ENCODE data around the gene PIGR.

The PIGR gene

DNA sequence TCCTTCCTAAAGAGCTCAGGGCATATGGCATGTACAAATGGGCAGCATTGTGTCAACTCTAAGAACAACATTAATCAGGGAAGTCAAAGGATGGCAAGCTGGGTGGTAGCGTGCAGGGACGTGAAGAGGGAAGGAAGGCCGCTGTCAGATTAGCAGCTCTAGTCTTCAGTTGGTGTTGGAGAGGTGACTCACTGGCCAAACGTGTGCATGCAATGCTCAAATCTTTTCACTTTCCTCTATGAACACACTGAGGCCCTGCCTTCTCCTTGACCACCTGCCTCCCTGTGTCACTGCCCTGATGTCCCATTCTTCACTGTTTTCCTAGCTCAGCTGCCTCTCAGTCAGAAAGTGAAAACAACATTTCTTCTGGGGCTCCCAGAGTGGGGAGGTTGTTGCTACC is 5.9 kb upstream of the PIGR start:
- no peaks in the 10 kb centered on the region for H3K27me3 Mint-ChIP-seq
- peaks cover 19% of the 10 kb centered on the region for H3K4me1 Mint-ChIP-seq (ENCODE audit: low read depth)
- H3K36me3 Mint-ChIP-seq (ENCODE audit: low read depth), result no peaks in the 10 kb centered on the region
- H3K9me3 Mint-ChIP-seq, result no peaks in the 10 kb centered on the region
- no peak overlapping the region for H3K4me3 Mint-ChIP-seq
- DNase-seq, result no peak
- no peak overlapping the region for H3K27ac Mint-ChIP-seq

DNA sequence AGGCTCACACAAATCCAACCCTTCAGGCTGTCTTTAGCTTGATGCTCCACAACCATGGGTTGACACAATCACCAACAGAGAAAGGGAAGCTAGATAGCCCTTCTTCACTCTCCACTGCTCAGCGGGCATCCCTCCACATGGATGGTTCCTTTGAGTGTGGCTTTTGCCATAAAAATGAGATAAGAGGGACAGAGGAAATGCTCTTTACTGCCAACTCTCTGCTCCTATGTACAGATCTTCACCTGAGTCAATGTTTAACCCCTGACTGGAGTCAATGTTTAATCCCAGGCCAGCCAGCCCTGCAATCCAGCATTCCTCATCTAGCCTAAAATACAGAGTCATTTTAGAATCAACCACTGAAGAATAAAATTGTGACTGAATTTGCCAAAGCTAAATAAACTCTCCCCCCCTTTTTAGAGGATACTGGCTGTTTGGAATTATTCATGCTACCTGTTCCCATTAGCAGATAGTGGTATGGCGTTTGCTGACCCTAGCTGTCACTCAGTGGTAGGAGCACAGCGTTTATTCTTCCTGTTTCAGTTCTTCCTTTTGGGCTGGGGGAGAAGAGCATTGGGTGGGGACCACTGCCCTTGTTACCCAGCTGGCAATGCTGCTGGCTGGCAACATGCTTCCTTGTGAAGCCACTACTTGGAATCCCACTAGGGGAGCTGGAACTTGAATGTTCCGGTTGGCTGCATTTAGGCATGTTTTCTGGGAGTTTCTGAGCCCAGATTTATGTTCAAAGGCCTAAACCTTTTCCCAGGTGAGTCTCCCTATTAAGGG is 5.2 kb upstream of the PIGR start:
- H3K27ac Mint-ChIP-seq, result no peak overlapping the region
- no peak for DNase-seq
- H3K9me3 Mint-ChIP-seq, result no peaks in the 10 kb centered on the region
- H3K4me3 Mint-ChIP-seq, result no peak overlapping the region
- no peaks in the 10 kb centered on the region for H3K36me3 Mint-ChIP-seq (ENCODE audit: low read depth)
- no peaks in the 10 kb centered on the region for H3K27me3 Mint-ChIP-seq
- peaks cover 19% of the 10 kb centered on the region for H3K4me1 Mint-ChIP-seq (ENCODE audit: low read depth)

DNA sequence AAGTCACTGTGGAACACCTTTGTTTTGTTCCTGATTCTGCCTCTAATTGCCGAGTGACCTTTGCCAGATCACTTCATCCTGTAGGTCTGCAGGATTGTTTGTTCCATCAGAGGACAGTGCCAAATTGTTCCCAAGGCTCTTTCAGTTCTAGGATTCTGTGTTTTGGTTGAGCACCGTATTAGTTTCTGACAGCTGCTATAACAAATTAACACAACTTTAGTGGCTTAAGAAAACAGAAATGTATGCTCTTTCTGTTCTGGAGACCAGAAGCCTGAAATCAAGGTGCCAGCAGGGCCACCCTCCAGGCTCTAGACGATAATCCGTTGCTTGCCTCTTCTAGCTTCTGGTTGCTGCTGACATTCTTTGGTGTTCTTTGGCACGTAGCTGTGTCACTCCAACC is 3.4 kb upstream of the PIGR start:
- no peaks in the 10 kb centered on the region for H3K9me3 Mint-ChIP-seq
- no peaks in the 10 kb centered on the region for H3K36me3 Mint-ChIP-seq (ENCODE audit: low read depth)
- H3K27me3 Mint-ChIP-seq, result peaks cover 3% of the 10 kb centered on the region
- peaks cover 8% of the 10 kb centered on the region for H3K4me1 Mint-ChIP-seq (ENCODE audit: low read depth)
- H3K4me3 Mint-ChIP-seq, result no peak overlapping the region
- DNase-seq, result no peak
- no peak overlapping the region for H3K27ac Mint-ChIP-seq

DNA sequence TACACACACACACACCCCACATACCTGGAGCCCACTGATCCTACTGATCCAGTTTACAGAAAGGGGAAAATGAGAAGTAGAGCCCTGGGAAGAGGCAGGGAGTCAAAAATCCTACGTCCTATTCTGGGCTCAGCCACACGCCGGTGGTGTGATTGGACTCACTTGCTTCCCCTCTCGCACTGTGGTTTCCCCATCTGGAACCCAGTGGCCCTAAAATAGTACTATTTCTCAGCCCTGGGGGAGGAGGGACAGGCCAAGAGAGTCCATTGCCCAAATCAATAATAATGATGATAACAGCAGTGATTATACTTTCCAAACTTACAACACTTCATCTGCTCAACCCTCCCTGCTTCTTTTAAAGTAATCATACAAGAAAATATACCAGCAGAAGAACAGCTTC is 2.9 kb upstream of the PIGR start:
- no peak overlapping the region for H3K4me3 Mint-ChIP-seq
- no peak for DNase-seq
- no peaks in the 10 kb centered on the region for H3K36me3 Mint-ChIP-seq (ENCODE audit: low read depth)
- no peak overlapping the region for H3K27ac Mint-ChIP-seq
- H3K4me1 Mint-ChIP-seq (ENCODE audit: low read depth), result peaks cover 3% of the 10 kb centered on the region
- H3K9me3 Mint-ChIP-seq, result no peaks in the 10 kb centered on the region
- peaks cover 3% of the 10 kb centered on the region for H3K27me3 Mint-ChIP-seq

DNA sequence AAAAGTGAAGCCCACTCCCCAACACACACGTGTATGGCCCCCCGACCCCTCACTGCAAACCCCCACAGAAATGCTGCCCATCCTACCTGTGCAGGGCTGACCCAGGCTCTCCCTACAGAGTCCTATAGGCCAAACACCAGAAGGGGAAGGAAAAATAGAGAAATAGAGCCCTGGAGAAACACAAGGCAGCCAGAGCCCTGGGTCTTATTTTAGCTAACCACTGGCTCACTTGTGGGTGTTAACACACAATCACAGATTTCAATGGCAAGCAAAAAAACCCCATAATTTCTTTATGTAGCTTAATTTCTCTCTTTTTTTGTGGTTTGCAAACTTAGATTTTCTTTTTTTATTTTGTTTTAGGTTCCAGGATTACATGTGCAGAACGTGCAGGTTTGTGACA is 989 bp upstream of the PIGR start:
- no peak overlapping the region for H3K4me3 Mint-ChIP-seq
- H3K27ac Mint-ChIP-seq, result no peak overlapping the region
- no peak for DNase-seq
- no peaks in the 10 kb centered on the region for H3K36me3 Mint-ChIP-seq (ENCODE audit: low read depth)
- no peaks in the 10 kb centered on the region for H3K4me1 Mint-ChIP-seq (ENCODE audit: low read depth)
- no peaks in the 10 kb centered on the region for H3K9me3 Mint-ChIP-seq
- peaks cover 3% of the 10 kb centered on the region for H3K27me3 Mint-ChIP-seq

DNA sequence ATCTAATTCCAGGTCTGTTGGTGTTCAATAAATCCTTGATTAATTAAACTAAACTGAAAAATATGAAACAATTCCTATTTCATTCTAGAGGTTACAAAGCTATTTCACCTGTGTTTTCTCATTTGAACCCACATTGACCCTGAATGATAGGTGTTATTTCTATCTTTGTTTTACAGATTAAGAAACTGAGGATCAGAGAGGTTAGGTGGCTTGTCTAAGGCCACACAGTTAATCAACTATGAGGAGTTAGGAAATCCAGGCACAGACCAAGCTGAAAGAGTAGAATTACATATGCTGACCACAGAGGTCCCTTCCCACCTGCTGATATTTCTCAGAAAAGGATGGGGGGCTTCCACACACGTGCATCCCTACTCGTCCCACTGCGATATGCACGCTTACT is 487 bp downstream of the PIGR start:
- H3K9me3 Mint-ChIP-seq, result no peaks in the 10 kb centered on the region
- H3K36me3 Mint-ChIP-seq (ENCODE audit: low read depth), result no peaks in the 10 kb centered on the region
- H3K27me3 Mint-ChIP-seq, result peaks cover 3% of the 10 kb centered on the region
- no peak overlapping the region for H3K27ac Mint-ChIP-seq
- no peak for DNase-seq
- no peaks in the 10 kb centered on the region for H3K4me1 Mint-ChIP-seq (ENCODE audit: low read depth)
- no peak overlapping the region for H3K4me3 Mint-ChIP-seq

DNA sequence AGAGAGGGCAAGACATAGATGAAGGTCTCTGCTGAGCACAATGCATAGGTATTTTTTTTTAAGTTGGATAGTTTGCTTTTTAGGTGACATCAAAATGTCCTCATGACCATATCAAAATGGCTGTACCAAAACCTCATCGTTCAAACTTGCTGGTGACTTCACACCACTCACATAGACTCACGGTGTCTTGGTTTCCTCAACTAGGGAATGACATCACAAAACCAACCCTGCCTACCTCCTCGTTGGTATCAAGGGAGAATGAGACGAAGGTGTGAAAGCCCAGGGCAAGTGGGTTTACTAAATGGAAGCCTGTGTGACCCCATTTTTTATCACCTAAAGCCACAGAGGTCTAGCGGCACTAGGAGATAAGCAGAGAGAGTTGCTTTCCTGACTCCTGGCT is 1.6 kb downstream of the PIGR start:
- no peak overlapping the region for H3K27ac Mint-ChIP-seq
- H3K27me3 Mint-ChIP-seq, result peaks cover 3% of the 10 kb centered on the region
- no peaks in the 10 kb centered on the region for H3K9me3 Mint-ChIP-seq
- H3K36me3 Mint-ChIP-seq (ENCODE audit: low read depth), result no peaks in the 10 kb centered on the region
- DNase-seq, result no peak
- H3K4me1 Mint-ChIP-seq (ENCODE audit: low read depth), result no peaks in the 10 kb centered on the region
- H3K4me3 Mint-ChIP-seq, result no peak overlapping the region

DNA sequence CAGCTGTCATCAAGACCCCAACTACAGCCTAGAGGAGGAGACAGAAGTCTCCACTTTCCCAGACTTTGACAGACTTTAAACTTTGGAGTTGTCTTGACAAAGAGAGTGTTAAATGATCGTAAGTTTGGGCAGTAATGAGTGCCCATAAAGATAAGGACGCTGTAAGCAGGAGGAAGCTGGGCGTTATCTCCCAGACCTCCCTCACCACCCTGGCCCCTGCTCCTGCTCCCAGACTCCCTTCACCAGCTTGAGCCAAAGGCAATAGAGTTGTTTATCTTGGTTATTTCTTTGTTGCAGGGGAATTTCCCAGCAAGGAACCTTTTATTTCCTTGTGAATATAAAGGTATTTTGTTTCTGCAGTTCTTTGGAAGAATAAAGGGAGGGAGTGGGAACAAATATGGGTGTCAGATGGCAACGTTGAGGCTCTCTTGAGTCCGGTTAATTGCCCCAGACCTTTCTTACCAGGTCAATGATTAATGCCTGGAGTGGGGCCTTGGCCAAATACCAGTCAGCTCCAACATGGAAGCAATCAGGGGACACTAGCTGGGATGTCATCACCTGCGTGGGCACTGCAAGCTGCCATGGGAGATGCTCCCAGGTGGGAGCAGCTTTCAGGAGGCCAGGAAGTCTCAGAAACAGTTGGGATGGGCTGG is 4.4 kb downstream of the PIGR start:
- H3K27me3 Mint-ChIP-seq, result peaks cover 3% of the 10 kb centered on the region
- no peaks in the 10 kb centered on the region for H3K4me1 Mint-ChIP-seq (ENCODE audit: low read depth)
- H3K4me3 Mint-ChIP-seq, result no peak overlapping the region
- DNase-seq, result no peak
- no peaks in the 10 kb centered on the region for H3K9me3 Mint-ChIP-seq
- no peak overlapping the region for H3K27ac Mint-ChIP-seq
- H3K36me3 Mint-ChIP-seq (ENCODE audit: low read depth), result no peaks in the 10 kb centered on the region

DNA sequence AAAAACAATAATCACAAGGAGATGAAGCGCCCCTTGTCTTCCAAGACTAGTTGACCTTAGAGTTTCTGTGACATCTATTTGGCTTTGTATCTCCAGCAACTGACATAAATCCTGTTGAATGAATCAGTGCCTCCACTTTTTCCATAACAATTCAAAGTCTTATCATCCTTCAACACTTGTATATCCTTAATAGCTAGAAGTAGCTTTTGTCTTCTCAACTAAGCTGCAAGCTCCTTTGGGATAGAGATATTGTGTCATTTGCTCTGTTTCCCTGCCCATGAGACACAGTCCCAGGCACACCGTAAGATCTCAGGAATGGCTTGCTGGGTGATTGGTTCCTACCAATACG is 5.7 kb downstream of the PIGR start:
- no peaks in the 10 kb centered on the region for H3K9me3 Mint-ChIP-seq
- H3K27me3 Mint-ChIP-seq, result peaks cover 3% of the 10 kb centered on the region
- no peaks in the 10 kb centered on the region for H3K36me3 Mint-ChIP-seq (ENCODE audit: low read depth)
- no peak for DNase-seq
- H3K27ac Mint-ChIP-seq, result no peak overlapping the region
- H3K4me3 Mint-ChIP-seq, result no peak overlapping the region
- H3K4me1 Mint-ChIP-seq (ENCODE audit: low read depth), result no peaks in the 10 kb centered on the region

DNA sequence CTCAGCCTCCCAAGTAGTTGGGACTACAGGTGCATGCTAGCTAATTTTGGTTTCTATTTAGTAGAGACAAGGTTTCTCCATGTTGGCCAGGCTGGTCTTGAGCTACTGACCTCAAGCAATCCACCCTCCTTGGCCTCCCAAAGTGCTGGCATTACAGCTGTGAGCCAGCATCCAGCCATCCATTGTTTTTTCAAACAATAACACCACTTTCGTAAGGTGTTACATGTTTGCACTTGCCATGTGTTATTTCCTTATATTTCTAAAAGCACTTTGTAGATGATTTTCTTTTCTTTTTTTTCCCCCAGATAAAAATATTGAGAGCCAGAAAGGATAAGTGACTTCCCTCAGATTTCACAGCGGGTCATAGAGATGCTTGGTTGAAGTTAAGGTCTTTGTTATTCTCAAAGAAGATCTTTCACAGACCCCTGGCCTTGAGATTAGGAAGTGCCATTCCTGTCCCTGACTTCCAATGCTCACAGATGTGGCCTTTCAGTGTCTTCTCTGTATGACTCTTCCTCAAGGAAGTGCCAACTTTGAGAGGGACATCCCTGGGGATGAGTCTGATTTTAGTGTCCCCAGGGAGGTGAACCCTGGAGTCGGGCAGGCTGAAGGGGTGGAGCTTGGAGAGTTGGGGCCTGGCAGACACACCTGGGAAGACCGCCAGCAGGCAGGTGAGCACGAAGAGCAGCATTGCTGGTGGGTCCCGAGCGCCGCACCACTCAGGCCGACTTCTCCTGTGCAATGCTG is 6.3 kb downstream of the PIGR start:
- no peak for DNase-seq
- Mint-ChIP-seq H3K27ac (no peak overlapping the region), H3K9me3 (no peaks in the 10 kb centered on the region), H3K4me1 (ENCODE audit: low read depth) (no peaks in the 10 kb centered on the region), H3K4me3 (no peak overlapping the region), H3K27me3 (no peaks in the 10 kb centered on the region), H3K36me3 (ENCODE audit: low read depth) (no peaks in the 10 kb centered on the region)

DNA sequence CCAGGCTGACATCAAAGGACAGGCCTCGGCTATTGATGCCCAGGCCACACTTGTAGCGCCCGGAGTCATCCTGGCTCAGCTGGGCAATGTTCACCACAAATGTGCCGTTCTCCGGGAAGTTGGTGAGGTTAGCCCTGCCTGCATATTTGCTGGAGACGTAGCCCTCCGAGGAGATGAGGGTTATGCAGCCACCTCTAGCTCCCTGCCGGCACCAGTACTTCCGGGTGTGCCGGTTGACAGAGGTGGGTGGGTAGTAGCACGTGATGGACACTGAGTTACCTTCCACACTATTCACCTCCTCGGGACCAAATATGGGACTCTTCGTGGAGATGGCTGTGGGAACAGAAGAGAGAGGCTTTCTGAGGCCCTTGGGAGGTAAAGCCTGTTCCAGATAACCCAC is 7.1 kb downstream of the PIGR start:
- no peaks in the 10 kb centered on the region for H3K9me3 Mint-ChIP-seq
- no peak for DNase-seq
- H3K4me1 Mint-ChIP-seq (ENCODE audit: low read depth), result no peaks in the 10 kb centered on the region

DNA sequence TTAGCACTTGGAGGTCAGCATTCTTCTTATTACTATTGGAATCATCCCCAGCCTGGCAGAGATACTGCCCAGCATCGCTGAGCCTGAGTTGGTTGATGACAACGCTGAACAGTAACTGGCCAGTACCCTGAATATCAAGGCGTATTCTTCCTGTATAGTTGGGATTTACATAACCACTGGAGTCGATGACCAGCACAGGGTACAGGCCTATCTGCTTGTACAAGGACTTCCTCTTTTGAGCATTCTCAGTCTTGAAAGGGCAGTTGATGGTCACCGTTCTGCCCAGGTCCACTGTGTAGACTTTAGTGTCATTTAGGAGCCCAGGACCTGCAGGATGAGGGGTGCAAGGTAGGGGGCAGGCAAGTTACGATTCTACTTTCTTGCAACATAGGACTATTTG is 8.8 kb downstream of the PIGR start:
- peaks cover 11% of the 10 kb centered on the region for H3K4me1 Mint-ChIP-seq (ENCODE audit: low read depth)
- no peaks in the 10 kb centered on the region for H3K27me3 Mint-ChIP-seq
- DNase-seq, result no peak
- H3K9me3 Mint-ChIP-seq, result no peaks in the 10 kb centered on the region
- no peak overlapping the region for H3K4me3 Mint-ChIP-seq
- H3K36me3 Mint-ChIP-seq (ENCODE audit: low read depth), result no peaks in the 10 kb centered on the region
- no peak overlapping the region for H3K27ac Mint-ChIP-seq

More for the DNA sequence above, 7.1 kb downstream of the PIGR start:
- H3K36me3 Mint-ChIP-seq (ENCODE audit: low read depth), result no peaks in the 10 kb centered on the region
- no peak overlapping the region for H3K4me3 Mint-ChIP-seq
- no peak overlapping the region for H3K27ac Mint-ChIP-seq
- H3K27me3 Mint-ChIP-seq, result no peaks in the 10 kb centered on the region

DNA sequence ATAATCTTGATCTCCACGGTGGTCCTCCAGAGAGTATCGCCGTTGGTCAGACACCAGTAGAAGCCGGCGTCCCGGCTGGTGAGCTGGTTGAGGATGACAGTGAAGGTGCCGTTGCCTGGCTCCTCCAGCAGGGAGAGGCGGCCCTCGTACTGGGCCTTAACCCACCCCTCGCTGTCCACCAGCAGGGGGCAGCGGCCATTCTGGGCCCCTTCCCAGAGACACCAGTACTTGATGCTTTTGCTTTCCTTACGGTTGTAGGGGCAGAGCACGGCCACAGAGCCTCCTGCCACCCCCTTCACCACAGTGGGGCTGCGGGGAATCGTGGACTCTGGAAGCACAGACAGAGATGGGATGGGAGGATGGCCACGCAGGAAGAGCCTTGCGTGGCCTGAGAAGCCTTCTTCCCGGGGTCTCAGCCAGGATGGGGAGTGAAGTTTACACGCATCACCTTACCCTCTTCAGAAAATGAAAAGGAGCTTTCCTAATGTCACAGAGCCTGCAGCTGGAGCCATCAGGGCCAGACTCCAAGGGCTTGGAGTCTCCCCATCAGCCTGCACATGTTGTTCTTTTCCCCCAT is 10.7 kb downstream of the PIGR start:
- DNase-seq, result peak; percentile 65
- Mint-ChIP-seq H3K36me3 (ENCODE audit: low read depth) (no peaks in the 10 kb centered on the region), H3K27me3 (no peaks in the 10 kb centered on the region), H3K4me3 (no peak overlapping the region), H3K9me3 (no peaks in the 10 kb centered on the region), H3K27ac (no peak overlapping the region), H3K4me1 (ENCODE audit: low read depth) (peaks cover 30% of the 10 kb centered on the region)

DNA sequence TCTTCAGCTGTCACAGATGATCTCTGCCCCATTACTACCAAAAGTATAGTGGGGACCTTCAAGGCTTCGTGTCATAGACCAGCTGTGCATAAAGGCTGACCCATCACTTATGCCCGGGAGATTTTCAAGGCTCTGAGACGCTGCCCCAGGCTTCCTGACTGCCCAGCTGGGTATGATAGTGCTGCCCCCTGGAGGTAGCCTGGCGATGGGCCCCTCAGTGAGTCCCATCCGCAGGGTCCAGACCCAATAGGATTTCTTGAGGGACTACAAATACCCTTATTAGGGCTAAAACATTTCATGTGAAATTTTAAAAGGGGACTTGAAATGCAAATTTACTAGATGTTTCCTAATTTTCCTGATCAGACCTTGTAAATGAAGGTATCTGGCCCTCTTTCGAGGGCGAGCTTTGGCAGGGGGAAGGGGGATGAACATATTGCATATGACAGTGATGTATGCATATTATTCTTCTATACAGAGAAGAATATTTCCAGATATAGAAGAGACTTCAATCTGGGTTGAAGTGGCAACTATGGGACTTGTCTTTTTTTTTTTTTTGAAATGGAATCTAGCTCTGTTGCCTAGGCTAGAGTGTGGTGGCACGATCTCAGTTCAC is 12.8 kb downstream of the PIGR start:
- no peaks in the 10 kb centered on the region for H3K36me3 Mint-ChIP-seq (ENCODE audit: low read depth)
- no peak overlapping the region for H3K27ac Mint-ChIP-seq
- no peaks in the 10 kb centered on the region for H3K27me3 Mint-ChIP-seq
- peak; percentile 81 for DNase-seq
- H3K4me3 Mint-ChIP-seq, result no peak overlapping the region
- peaks cover 44% of the 10 kb centered on the region for H3K4me1 Mint-ChIP-seq (ENCODE audit: low read depth)
- H3K9me3 Mint-ChIP-seq, result no peaks in the 10 kb centered on the region
